Chondrocyte (in vitro differentiated cells): ENCODE results near the gene CACNA1C. TPM values are rescaled to one million over a fixed set of nuclear protein-coding genes. Genes with fewer than 3 reads are reported as not detected.

Experiments used
- DNase-seq: peaks from one replicate; pipeline ENCODE4 v3.0.0; 2021; ENCODE audit warnings: mixed read lengths, low spot score
- H3K27ac Mint-ChIP-seq: one replicate; pipeline ENCODE4 v1.8.0; 2021; ENCODE audit warnings: mild to moderate bottlenecking, moderate library complexity, mixed read lengths; ENCODE audit not compliant: unreplicated experiment
- H3K27me3 Mint-ChIP-seq: 2 replicates; pipeline ENCODE4 v1.8.0; 2021; ENCODE audit warnings: low read depth, mixed read lengths
- H3K36me3 Mint-ChIP-seq: 2 replicates; pipeline ENCODE4 v1.8.0; 2021; ENCODE audit warnings: low read depth, mixed read lengths
- H3K4me1 Mint-ChIP-seq: 2 replicates; pipeline ENCODE4 v1.8.0; 2021; ENCODE audit warnings: low read depth, mild to moderate bottlenecking, mixed read lengths
- H3K4me3 Mint-ChIP-seq: one replicate; pipeline ENCODE4 v1.8.0; 2021; ENCODE audit warnings: mild to moderate bottlenecking, moderate library complexity, mixed read lengths; ENCODE audit not compliant: unreplicated experiment
- H3K9me3 Mint-ChIP-seq: 2 replicates; pipeline ENCODE4 v1.8.0; 2021; ENCODE audit warnings: low read depth, mixed read lengths
- total RNA-seq: library from RNA; stranded (reverse); gene quantifications from 3 replicates; pipeline ENCODE4 v1.2.1, GENCODE V29; 2021
- TF ChIP-seq, protein P1 (sequence below): fragments of 200-600 bp; sonication (generic); IDR thresholded peaks from 2 replicates; pipeline ENCODE4 v1.5.0; 2021; ENCODE audit warnings: antibody characterized with exemption, mild to moderate bottlenecking, moderate library complexity

The CACNA1C gene
- total RNA-seq, 1 donor from 2014 or later, result 27.0 TPM

DNA sequence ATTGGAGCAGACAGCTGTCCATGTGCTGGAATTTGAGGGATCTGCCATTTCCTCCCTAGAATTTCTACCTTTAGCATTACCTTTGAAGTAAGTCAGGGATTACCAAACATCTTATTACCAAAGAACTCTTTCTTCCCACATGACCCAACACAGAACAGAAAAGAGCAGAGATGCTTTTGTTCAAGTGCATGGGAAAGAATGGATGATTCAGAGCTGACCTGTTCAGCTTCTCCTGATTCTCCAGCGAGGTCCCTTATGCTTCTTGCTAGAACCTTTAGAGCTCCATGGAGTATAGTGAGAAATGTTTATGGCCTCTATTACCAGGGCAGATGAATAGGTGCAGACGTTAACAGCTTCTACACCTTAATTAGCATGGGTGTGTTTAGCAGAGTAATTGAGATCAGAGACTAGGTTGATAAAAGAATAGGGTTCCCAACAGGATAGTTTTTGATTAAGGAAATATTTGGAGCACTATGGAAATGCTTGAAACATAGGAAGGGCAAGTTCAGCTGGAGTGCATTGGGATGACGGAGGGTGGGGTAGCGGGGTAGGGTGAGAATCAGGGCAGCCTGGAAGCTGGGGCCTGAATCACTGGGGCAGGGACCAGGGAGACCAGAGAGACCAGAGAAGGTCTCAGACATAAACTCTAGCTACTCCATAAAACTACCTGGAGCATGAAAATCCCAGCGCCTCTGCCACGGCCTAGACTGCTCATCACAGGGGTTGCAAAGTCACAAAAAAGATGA, 223.7 kb downstream of the CACNA1C start:
- Mint-ChIP-seq H3K4me3 (no peak overlapping the region), H3K36me3 (no peaks in the 10 kb centered on the region)
- DNase-seq, result no peak

DNA sequence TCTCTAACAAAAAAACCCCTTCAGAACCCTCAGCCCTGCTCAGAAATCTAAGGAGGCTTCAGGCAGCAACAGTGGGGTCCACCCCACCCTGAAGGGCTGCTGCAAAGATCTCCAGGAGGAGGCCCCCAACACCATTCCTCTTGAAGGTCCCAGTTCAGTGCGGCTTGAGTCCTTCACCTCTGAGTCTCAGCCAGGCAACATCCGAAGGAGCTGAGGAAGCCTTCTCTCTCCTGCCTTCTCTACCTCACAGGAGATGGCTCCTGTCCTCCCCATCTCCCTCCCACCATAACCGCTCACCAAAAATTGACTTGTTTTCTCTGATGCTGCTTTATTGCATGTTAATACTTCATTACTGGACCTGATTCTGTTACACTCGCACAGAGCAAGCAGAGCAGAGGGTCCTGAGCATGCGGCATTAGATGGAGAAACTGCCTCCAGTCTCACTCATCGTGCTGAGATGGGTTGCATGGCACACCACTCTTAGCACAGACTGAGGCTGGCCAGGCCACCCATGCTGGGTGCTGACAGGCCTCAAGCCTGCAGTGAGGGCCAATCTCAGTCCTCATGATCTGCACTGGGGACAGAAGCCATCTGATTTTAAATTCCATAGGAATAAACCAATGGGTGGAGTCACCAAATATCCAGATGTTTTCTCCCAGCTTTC, 224.8 kb downstream of the CACNA1C start:
- DNase-seq, result no peak
- Mint-ChIP-seq H3K27ac (peak overlapping the region; percentile 36), H3K4me3 (no peak overlapping the region), H3K4me1 (peaks cover 46% of the 10 kb centered on the region), H3K27me3 (no peaks in the 10 kb centered on the region), H3K9me3 (no peaks in the 10 kb centered on the region), H3K36me3 (no peaks in the 10 kb centered on the region)
- TF ChIP-seq, protein P1, sequence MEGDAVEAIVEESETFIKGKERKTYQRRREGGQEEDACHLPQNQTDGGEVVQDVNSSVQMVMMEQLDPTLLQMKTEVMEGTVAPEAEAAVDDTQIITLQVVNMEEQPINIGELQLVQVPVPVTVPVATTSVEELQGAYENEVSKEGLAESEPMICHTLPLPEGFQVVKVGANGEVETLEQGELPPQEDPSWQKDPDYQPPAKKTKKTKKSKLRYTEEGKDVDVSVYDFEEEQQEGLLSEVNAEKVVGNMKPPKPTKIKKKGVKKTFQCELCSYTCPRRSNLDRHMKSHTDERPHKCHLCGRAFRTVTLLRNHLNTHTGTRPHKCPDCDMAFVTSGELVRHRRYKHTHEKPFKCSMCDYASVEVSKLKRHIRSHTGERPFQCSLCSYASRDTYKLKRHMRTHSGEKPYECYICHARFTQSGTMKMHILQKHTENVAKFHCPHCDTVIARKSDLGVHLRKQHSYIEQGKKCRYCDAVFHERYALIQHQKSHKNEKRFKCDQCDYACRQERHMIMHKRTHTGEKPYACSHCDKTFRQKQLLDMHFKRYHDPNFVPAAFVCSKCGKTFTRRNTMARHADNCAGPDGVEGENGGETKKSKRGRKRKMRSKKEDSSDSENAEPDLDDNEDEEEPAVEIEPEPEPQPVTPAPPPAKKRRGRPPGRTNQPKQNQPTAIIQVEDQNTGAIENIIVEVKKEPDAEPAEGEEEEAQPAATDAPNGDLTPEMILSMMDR, result no peak

More for the DNA sequence above, 223.7 kb downstream of the CACNA1C start:
- H3K9me3 Mint-ChIP-seq, result no peaks in the 10 kb centered on the region
- TF ChIP-seq, protein P1, result no peak
- H3K4me1 Mint-ChIP-seq, result peaks cover 39% of the 10 kb centered on the region
- no peak overlapping the region for H3K27ac Mint-ChIP-seq
- no peaks in the 10 kb centered on the region for H3K27me3 Mint-ChIP-seq

DNA sequence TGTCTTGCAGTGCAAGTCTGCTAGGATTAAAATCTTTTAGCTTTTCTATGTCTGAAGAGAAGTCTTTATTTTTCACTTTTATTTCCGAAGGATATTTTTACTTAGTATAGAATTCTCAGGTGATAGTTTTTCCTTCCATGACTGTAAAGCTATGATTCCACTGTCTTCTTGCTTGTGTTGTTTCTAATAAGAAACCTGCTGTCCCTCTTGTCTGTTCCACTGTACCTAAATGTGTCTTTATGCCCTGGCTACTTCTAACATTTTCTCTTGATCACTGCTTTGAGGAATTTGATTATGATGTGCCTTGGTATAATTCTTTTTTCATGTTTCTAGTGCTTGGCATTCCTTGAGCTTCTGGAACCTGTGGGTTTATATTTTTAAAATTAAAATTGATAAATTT, 228.7 kb downstream of the CACNA1C start:
- H3K4me3 Mint-ChIP-seq, result no peak overlapping the region
- H3K27ac Mint-ChIP-seq, result no peak overlapping the region
- TF ChIP-seq, protein P1, result no peak
- no peaks in the 10 kb centered on the region for H3K9me3 Mint-ChIP-seq
- H3K4me1 Mint-ChIP-seq, result peaks cover 59% of the 10 kb centered on the region
- H3K27me3 Mint-ChIP-seq, result no peaks in the 10 kb centered on the region
- no peaks in the 10 kb centered on the region for H3K36me3 Mint-ChIP-seq
- no peak for DNase-seq

DNA sequence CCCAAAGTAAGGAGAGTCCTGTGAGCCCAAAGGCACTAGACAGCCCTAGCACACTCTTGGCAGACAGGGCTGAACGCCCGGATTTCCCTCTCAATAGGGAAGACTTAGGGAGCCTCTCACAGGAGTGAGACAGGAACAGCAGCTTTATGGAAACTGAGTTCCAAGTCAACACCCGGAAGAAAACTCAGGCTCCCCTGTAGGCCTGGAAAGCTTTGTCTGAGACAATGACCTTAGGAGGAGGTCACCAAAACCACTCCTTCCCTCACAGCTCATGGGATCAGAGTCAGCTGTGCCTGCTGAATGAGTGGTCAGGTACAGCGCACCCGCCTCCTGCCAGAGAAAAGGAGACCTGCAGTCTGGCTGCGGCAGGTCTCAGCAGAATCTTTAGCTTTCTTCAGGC, 229.5 kb downstream of the CACNA1C start:
- Mint-ChIP-seq H3K27ac (no peak overlapping the region), H3K27me3 (no peaks in the 10 kb centered on the region), H3K4me3 (no peak overlapping the region)

DNA sequence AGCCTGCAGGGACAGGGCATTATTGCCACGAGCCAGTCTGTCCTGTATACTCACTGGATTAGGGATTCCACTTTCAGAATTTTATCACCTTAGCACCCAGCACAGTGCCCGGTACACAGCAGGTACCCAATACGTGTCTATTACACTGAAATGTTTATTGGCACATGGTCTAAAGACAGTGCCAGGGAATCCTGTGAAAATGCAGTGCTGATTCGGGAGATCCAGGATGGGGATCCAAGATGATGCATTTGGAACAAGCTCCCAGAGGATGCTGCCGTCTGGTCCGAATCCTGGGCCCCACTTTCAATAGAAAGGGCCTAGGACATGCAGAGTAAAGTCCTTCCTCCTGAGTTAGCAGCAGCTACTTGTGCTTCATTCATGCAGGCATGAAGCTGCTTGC, 230.7 kb downstream of the CACNA1C start:
- peak overlapping the region; percentile 91 for H3K27ac Mint-ChIP-seq

More for the DNA sequence above, 229.5 kb downstream of the CACNA1C start:
- DNase-seq, result no peak
- TF ChIP-seq, protein P1, result peak; percentile 28
- no peaks in the 10 kb centered on the region for H3K36me3 Mint-ChIP-seq
- H3K4me1 Mint-ChIP-seq, result peaks cover 65% of the 10 kb centered on the region
- no peaks in the 10 kb centered on the region for H3K9me3 Mint-ChIP-seq

More for the DNA sequence above, 230.7 kb downstream of the CACNA1C start:
- H3K4me3 Mint-ChIP-seq, result peak overlapping the region; percentile 67
- H3K27me3 Mint-ChIP-seq, result no peaks in the 10 kb centered on the region
- peaks cover 68% of the 10 kb centered on the region for H3K4me1 Mint-ChIP-seq
- TF ChIP-seq, protein P1, result no peak
- no peak for DNase-seq
- H3K36me3 Mint-ChIP-seq, result no peaks in the 10 kb centered on the region
- H3K9me3 Mint-ChIP-seq, result no peaks in the 10 kb centered on the region
